Adipocyte (in vitro differentiated cells): ENCODE measurements around the gene TLDC2.
"Not testable (repeated sequence)": the region's sequence is repeated elsewhere in the genome, so short reads cannot be mapped to it uniquely, and the experiment has no call there.

Experiments
- DNase-seq: peaks from one replicate; pipeline ENCODE4 v3.0.0-alpha.2; 2015; ENCODE audit warnings: low read depth
- H3K27me3 ChIP-seq: replicated peaks from 2 replicates; pipeline ENCODE4 v1.7.0; 2013; ENCODE audit warnings: mild to moderate bottlenecking, low read length, moderate library complexity; ENCODE audit not compliant: control insufficient read depth, insufficient read depth
- H3K36me3 ChIP-seq: 2 replicates; pipeline ENCODE4 v1.7.0; 2013; ENCODE audit warnings: low read length, mild to moderate bottlenecking, moderate library complexity; ENCODE audit not compliant: control insufficient read depth, insufficient read depth, severe bottlenecking
- H3K4me1 ChIP-seq: 2 replicates; pipeline ENCODE4 v1.7.0; 2013; ENCODE audit warnings: mild to moderate bottlenecking, low read length, moderate library complexity; ENCODE audit not compliant: control insufficient read depth, insufficient read depth
- H3K4me3 ChIP-seq: 2 replicates; pipeline ENCODE4 v1.7.0; 2013; ENCODE audit warnings: mild to moderate bottlenecking, low read length, moderate library complexity
- H3K9ac ChIP-seq: 2 replicates; pipeline ENCODE4 v1.7.0; 2013; ENCODE audit warnings: mild to moderate bottlenecking, low read length, moderate library complexity
- H3K9me3 ChIP-seq: 2 replicates; pipeline ENCODE4 v1.7.0; 2013; ENCODE audit warnings: mild to moderate bottlenecking, low read length, moderate library complexity; ENCODE audit not compliant: control insufficient read depth

The TLDC2 gene

GRCh38 chr20:36875093-36875492, 845 bp upstream of the TLDC2 start:
- not testable (repeated sequence) for H3K4me1 ChIP-seq, H3K36me3 ChIP-seq, H3K9ac ChIP-seq, DNase-seq, H3K4me3 ChIP-seq, H3K9me3 ChIP-seq
- H3K27me3 ChIP-seq: peaks cover 13% of the 10 kb centered on the region

DNA sequence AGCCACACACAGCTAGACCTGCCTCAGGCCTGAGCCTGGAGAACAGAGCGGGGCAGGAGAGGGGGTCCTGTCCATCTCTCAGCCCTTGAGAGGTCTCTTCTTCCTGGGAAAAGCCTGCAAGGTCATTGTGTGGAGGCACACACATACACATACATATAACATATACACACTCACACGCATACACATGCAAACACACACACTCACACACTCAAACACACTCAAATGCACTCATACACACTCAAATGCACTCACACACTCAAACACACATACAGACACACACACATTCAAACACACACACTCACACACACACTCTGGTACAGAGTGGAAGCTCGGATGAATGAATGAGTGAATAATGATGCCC, 515 bp downstream of the TLDC2 start:
- Histone ChIP-seq H3K27me3 (peaks cover 19% of the 10 kb centered on the region), H3K9ac (no peak overlapping the region), H3K9me3 (no peaks in the 10 kb centered on the region), H3K4me3 (no peak overlapping the region), H3K36me3 (no peaks in the 10 kb centered on the region), H3K4me1 (no peaks in the 10 kb centered on the region)
- DNase-seq: no peak

DNA sequence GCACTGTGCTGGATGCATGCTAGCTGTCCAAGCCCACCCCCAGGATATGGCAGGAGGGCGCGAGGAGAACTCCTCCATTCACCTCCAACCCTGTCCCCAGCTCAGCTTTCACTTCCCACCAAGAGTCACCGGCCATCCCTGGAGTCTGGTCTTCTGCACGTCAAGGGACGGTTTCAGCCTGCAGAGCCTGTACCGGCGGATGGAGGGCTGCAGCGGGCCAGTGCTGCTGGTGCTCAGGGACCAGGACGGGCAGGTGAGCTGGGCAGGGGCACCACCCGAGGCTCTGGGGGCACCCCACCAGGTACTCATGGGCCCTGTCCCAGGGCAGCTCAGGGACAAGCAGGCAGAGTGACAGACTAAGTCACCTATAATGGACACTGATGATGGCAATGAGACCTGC, 3.0 kb downstream of the TLDC2 start:
- Histone ChIP-seq H3K27me3 (peaks cover 19% of the 10 kb centered on the region), H3K9me3 (no peaks in the 10 kb centered on the region), H3K4me3 (no peak overlapping the region), H3K9ac (no peak overlapping the region), H3K36me3 (no peaks in the 10 kb centered on the region), H3K4me1 (no peaks in the 10 kb centered on the region)
- DNase-seq: no peak

- Histone ChIP-seq H3K4me1 (peaks cover 4% of the 10 kb centered on the region), H3K9ac (no peak overlapping the region), H3K9me3 (no peaks in the 10 kb centered on the region), H3K4me3 (no peak overlapping the region), H3K36me3 (no peaks in the 10 kb centered on the region), H3K27me3 (peaks cover 19% of the 10 kb centered on the region)
- no peak for DNase-seq
These were observed 4.9 kb downstream of the TLDC2 start for GRCh38 chr20:36880741-36881250.

DNA sequence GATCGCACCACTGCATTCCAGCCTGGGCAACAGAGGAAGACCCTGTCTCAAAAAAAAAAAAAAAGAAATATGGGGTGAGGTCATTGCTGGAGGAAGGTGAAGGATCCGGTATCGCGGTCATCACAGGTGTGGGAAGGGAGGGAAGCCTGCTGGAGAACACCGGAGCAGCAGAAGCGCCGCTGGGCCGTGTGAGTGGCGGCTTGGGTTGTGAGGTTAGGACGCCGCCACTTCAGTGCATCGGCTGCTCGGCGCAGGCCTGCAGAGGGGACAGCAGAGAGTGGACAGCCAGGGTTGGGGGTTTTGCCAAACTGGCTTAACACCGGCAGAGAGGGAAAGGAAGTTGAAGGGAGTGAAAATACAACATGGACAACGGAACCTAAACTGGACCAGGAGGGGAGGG, 5.4 kb downstream of the TLDC2 start:
- H3K4me3 ChIP-seq: no peak overlapping the region
- no peak overlapping the region for H3K9ac ChIP-seq
- no peaks in the 10 kb centered on the region for H3K36me3 ChIP-seq
- DNase-seq: no peak
- peaks cover 4% of the 10 kb centered on the region for H3K4me1 ChIP-seq
- H3K9me3 ChIP-seq: no peaks in the 10 kb centered on the region
- H3K27me3 ChIP-seq: peaks cover 19% of the 10 kb centered on the region

- Histone ChIP-seq H3K9ac (no peak overlapping the region), H3K36me3 (no peaks in the 10 kb centered on the region), H3K9me3 (no peaks in the 10 kb centered on the region), H3K4me3 (no peak overlapping the region), H3K4me1 (peaks cover 4% of the 10 kb centered on the region), H3K27me3 (peaks cover 19% of the 10 kb centered on the region)
- DNase-seq: no peak
These were observed 6.0 kb downstream of the TLDC2 start for GRCh38 chr20:36881888-36882287.

GRCh38 chr20:36883977-36884535, 8.1 kb downstream of the TLDC2 start:
- H3K4me3 ChIP-seq: no peak overlapping the region
- no peak for DNase-seq

DNA sequence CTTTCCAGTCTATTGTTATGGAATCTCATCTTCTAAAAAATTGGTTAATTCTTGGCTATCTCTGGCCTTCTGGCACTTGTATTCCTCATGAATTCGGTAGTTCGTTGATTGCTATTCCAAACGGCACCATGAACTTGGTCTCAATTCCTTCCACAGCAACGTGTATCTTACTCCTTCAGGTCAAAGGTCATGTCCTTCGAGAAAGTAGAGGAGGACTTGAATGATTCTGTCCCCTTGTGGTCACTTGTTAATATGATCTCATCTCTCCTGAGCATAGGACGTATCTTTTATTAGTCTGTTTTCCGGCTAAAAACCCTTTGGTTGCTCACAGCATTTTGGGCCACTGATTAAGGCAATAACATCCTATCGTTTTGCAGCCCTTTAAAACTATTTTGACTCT, 9.4 kb downstream of the TLDC2 start:
- H3K36me3 ChIP-seq: peaks cover 13% of the 10 kb centered on the region
- no peak overlapping the region for H3K4me3 ChIP-seq
- no peaks in the 10 kb centered on the region for H3K9me3 ChIP-seq
- peaks cover 5% of the 10 kb centered on the region for H3K27me3 ChIP-seq
- H3K4me1 ChIP-seq: peaks cover 13% of the 10 kb centered on the region
- H3K9ac ChIP-seq: no peak overlapping the region
- peak; percentile 8 for DNase-seq

More at GRCh38 chr20:36883977-36884535, 8.1 kb downstream of the TLDC2 start:
- peaks cover 1% of the 10 kb centered on the region for H3K36me3 ChIP-seq
- H3K4me1 ChIP-seq: peaks cover 13% of the 10 kb centered on the region
- H3K9ac ChIP-seq: no peak overlapping the region
- peaks cover 8% of the 10 kb centered on the region for H3K27me3 ChIP-seq
- H3K9me3 ChIP-seq: no peaks in the 10 kb centered on the region

DNA sequence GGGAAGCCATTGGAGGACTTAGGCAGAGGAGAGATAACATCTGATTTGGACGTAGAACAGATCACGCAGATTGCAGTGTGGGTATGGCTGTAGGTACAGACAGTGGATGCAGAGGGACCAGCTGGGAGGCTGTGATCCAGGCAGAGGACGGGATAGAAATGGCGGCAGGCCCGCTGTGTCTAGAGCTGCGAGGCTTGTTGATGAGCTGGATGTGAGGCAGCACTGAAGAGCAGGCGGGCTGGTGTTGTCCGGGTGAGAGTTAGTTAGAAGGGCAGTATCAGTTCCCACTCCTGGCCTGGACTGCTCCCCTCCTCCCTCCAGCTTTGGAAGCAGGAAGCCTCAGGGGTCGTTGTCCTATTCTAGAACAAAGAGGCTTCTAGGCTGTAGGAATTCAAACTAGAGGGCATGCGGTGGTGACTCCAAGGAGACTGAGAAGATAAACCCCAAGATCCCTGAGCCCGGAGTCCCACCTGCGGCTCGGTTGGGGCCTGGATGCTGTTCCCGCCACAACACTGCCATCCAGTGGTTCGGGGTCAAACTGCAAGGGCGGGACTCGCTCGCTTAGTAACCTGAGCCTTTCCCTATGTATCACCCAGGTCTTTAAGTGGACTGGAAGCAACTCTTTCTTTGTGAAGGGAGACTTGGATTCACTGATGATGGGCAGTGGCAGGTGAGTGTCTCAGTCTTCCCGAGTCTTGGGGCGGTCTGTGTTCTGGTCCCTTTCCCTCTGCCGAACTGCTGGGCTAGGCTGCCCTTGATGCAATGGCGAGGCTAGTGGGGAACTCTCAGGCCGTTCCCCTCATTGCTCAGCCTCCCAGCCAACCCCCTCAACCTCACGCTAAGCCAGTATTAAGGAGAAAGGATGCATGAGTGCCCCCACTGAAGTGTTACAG, 11.2 kb downstream of the TLDC2 start:
- H3K36me3 ChIP-seq: peaks cover 30% of the 10 kb centered on the region

DNA sequence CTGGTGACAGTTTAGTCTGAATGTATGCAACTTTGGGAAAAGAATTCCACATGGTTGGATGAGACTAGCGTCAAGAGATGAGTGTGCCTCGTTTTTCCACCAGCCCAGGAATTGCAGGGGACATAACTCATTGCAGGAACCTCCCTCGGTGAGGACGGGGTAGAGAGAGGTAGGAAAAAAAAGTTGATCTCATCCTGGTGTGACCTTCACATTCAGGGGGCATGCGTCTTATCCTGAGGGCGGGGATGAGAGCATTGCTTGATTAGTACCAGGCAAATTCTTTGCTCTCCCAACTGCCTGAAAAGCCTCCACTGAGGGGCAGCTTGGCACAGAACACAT, 11.8 kb downstream of the TLDC2 start:
- Histone ChIP-seq H3K36me3 (peaks cover 36% of the 10 kb centered on the region), H3K4me3 (no peak overlapping the region), H3K9me3 (no peaks in the 10 kb centered on the region), H3K4me1 (peaks cover 13% of the 10 kb centered on the region), H3K9ac (peak overlapping the region; percentile 6), H3K27me3 (no peaks in the 10 kb centered on the region)
- DNase-seq: no peak

More for the DNA sequence above, 11.2 kb downstream of the TLDC2 start:
- H3K27me3 ChIP-seq: no peaks in the 10 kb centered on the region
- no peak overlapping the region for H3K4me3 ChIP-seq
- H3K9me3 ChIP-seq: no peaks in the 10 kb centered on the region
- peaks cover 13% of the 10 kb centered on the region for H3K4me1 ChIP-seq
- peak overlapping the region; percentile 6 for H3K9ac ChIP-seq
- DNase-seq: peak; percentile 93

DNA sequence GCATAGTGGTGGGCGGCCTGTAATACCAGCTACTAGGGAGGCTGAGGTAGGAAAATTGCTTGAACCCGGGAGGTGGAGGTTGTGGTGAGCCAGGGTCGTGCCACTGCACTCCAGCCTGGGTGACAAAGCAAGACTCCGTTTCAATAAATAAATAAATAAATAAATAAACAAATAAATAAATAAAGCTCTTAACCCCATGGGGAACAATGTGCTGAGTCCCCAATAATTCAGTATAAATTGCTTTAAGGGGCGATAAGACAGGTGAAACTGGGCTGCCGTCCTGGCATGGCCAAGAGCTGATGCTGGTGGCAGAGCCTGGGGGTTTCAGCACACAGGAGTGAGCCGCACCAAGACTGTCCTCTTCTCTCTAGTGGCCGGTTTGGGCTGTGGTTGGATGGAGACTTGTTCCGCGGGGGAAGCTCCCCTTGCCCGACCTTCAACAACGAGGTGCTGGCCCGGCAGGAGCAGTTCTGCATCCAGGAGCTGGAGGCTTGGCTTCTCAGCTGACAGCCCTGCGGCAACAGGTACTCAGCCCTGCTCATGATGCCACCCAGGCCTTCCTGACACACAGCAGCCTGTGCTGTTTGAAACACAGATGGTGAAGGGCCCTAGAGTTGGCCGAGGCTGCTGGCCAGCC, 13.1 kb downstream of the TLDC2 start:
- DNase-seq: no peak
- Histone ChIP-seq H3K9ac (no peak overlapping the region), H3K9me3 (no peaks in the 10 kb centered on the region), H3K4me3 (no peak overlapping the region), H3K4me1 (peaks cover 13% of the 10 kb centered on the region), H3K36me3 (peaks cover 49% of the 10 kb centered on the region), H3K27me3 (no peaks in the 10 kb centered on the region)
